SHP77 treated with DMSO at 0.1 percent for 48 hours (cell line): Measurements from ENCODE around the gene GRIK4.
"Not testable (repeated sequence)": the region's sequence is repeated elsewhere in the genome, so short reads cannot be mapped to it uniquely, and the experiment has no call there.

ENCODE experiments used
- DNase-seq: peaks from one replicate; lab custom pipeline; 2025; lab: John Stamatoyannopoulos, UW

The GRIK4 gene

DNA sequence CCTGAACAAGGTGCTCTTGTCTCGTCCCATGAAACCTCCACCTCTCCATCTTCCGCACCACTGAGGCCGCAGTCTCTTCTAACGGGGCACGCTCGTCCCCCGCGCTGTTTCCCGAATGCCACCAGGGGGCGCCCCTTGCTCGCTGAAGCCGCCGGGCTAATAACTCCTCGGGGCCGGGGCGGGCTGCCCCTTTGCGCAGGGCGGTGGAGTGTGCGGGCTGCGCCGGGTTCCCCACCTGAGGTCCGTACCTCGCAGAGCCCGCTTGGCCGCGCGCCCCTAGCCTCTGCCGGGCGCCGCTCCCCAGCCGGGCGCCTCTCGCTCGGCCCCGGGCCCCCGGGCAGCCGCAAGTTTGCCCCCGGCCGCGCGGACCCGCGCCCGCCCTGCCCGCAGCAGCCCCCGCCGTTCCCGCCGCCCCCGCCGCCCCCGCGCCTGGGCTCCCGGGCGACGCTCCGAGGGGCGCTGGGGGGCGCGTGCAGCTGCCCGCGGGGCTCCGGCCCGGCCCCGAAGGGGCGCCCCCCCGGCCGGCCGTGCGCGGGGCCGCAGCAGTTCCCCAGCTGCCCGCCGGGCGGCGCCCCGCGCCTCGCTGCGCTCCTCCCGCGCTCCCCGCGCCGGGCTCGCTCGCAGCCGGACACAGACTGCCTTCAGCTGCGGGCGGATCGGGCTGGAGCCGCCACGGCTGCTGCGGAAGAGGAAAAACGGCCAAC is at the start of gene GRIK4:
TSS of gene GRIK4 (plus strand) at position 633 of the 704 bp plus-strand sequence. CDS start 148,571 bp downstream, outside the sequence.
- peak; percentile 7 for DNase-seq

DNA sequence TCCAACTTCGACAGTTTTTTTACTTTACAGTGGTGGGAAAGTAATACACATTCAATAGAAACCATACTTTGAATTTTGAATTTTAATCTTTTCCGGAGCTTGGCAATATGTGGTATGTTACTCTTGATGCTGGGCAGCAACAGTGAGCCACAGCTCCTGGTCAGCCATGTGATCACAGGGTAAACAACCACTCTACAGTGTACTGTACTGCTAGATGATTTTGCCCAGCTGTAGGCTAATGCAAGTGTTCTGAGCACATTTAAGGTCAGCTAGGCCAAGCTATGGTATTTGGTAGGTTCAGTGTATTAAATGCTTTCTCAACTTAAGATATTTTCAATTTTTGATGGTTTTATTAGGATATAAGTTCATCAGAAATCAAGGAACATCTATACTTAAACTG is 48.7 kb upstream of the GRIK4 start:
- no peak for DNase-seq

DNA sequence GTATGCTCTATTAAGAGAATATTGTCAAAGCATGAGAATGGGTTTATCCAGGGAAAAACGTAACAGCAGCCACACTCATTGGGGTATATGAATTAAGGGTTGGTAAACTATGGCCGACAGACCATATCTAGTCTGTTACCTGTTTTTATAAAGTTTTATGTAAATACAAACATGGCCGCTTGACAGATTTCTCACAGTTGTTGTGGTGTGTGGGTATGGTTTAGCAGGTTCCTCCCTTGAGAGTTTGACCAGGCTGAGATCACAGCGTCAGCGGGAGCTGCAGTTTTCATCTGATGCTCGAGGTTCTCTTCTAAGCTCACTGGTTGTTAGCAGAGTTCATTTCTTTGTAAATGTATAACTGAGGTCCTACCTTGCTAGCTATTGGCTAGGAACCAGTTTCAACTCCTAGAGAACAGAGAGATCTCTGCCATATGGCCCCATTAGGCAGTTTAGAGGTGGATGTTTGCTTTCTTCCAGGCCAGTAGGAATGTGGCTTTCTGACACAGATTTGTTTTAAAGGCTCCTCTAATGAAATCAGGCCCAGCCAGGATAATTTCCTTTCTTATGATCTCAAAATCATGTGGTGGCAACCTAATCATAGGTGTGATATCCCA is 45.5 kb upstream of the GRIK4 start:
- no peak for DNase-seq

GRCh38 chr11:120467627-120468026 is 43.9 kb upstream of the GRIK4 start:
- no peak for DNase-seq

DNA sequence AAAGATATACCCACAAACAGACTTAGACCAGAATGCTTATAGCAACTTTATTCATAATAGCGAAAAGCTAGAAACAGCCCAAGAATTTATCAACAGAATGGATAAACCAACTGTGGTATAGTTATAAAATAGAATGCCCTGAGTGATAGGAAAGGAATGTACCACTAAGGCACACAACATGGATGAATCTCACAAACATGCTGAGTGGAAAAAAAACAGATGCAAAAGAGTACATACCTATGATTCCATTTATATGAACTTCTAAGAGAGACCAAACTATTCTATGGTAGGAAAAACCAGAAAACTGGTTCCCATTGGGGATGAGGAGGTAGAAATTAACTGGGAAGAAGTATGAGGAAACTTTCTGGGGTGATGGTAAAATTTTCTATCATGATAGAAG is 40.4 kb upstream of the GRIK4 start:
- no peak for DNase-seq

DNA sequence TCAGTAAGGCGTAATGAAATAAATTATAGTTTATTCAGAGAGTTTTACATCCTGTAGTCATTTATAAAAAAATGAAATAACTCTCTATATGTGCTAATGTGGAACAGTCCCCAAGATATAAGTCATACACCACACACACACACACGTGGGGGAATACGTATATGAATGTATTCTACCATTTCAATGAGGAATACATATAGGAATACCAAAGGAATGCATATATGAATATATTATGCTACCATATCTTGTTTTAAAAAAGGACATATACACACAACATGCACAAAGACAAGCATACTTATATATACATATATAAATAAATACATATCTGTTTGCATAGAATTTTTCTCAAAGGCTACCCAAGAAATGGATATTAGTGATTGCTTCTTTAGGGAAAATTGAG is 39.6 kb upstream of the GRIK4 start:
- no peak for DNase-seq

DNA sequence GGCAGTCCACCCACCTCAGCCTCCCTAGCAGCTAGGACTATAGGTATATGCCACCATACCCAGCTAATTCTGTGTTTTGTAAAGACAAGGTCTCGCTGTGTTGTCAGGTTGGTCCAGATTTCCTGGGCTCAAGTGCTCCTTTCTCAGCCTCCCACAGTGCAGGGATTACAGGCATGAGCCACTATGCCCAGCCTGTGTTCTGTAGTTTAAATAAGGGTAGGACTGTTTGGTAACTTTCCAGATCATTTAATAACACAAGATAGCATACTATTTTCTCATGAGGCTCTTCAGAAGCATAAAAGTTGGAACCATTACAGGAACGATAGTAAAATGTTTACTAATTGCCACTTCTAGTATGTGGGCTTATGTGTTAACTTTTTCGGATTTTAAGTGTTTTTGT is 38.0 kb upstream of the GRIK4 start:
- no peak for DNase-seq

- no peak for DNase-seq
These were observed 29.4 kb upstream of the GRIK4 start for GRCh38 chr11:120482149-120482548.

DNA sequence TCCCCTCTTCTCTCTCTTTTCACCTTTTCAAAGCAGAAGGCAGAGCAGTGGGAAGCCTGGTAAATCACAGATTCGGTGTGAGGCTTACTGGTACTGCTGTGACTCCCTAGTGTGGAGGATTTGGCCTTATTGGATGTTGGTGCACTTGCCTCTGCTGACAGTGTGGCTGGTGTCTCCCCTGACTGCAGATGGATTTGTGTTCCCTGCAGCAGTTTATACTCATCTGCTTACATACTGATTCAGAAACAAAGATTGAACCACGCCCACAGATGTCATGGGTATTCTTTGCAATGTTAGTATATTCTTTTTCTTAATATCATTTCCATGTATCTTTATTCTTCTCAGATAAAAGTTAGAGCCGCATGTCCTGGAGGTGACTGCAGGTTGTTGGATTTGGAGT is 26.8 kb upstream of the GRIK4 start:
- no peak for DNase-seq

- DNase-seq, result no peak
These were observed 25.4 kb upstream of the GRIK4 start for GRCh38 chr11:120486138-120486537.

DNA sequence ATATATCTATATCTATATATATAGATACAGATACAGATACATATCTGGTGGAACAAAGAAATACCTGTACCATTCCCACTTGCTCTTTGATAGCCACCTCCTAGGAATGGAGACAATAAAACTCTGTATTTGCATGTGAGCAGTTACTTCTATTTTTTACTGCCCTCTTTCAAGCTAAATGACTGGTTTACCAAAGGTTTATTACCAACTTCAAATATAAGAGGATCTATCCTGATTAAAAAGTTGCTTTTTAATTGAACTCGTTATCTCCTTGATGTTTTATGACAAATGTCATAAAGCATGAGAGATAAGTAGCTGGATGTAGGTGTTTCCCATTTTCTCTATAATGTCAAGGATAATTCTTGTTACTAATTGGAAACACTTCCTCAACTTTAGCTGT is 21.7 kb upstream of the GRIK4 start:
- no peak for DNase-seq

- no peak for DNase-seq
These were observed 19.1 kb upstream of the GRIK4 start for GRCh38 chr11:120492486-120492885.

DNA sequence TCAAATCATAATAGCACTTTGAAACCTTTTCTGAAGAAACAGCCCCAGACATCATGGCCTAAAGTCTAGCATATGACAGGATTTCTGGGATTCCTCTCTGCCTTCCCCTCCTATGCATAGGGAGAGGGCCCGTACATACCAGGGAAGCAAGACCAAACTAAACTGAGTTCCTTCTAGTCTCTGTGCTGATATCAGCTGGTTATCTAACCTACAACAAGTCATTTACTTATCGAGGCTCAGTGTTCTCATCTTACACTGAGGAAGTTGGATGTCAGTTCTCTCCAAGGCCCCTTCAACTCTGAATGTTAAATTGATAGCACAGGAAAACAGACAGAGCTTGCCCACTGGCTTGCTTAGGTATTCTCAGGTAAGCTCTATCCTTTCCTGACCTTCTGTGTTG is 17.0 kb upstream of the GRIK4 start:
- no peak for DNase-seq

GRCh38 chr11:120499088-120499487 is 12.5 kb upstream of the GRIK4 start:
- DNase-seq, result no peak

DNA sequence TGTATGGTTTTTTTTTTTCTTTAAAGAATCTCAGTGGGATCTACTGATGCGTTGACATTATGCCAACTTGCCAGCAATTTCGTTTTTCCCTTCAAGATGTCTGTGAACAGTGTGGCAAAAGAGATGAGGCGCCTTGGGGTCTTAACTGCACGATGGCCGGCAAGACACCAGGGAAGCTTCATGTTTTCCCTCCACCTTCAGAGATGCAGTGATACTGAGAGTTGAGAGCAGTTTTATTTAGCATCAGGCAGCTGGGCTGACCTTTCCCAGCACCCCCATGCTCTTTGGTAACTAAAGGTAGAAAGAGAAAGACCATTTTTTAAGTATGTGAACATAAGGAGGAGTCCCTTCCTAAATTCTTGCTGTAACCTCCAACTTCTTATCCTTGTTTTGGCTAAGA is 11.7 kb upstream of the GRIK4 start:
- DNase-seq, result no peak

DNA sequence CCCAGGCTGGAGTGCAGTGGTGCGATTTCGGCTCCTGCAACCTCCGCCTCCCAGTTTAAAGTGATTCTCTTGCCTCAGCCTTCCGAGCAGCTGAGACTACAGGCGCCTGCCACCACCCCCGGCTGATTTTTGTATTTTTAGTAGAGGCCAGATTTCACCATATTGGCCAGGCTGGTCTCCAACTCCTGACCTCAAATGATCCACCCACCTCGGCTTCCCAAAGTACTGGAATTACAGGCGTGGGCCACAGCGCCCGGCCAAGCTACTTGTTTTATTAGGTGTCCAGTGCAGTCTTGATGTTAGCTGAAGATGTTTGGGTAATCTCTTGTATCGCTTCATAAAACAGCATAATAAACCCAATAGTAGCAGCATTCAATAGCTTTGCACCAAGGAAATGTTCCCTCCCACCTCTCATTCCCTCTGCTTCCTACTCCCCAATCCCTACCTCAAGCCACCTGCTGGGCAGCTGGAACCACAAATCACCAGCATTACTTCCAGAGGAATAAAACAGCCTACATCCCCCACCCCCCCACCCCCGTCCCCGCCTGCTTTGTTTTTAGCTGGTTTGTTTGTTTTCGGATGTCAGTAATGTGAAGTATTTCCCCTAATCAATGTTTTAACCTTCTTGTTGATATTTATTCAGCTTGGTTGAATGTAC is 11.0 kb upstream of the GRIK4 start:
- peak; percentile 28 for DNase-seq

DNA sequence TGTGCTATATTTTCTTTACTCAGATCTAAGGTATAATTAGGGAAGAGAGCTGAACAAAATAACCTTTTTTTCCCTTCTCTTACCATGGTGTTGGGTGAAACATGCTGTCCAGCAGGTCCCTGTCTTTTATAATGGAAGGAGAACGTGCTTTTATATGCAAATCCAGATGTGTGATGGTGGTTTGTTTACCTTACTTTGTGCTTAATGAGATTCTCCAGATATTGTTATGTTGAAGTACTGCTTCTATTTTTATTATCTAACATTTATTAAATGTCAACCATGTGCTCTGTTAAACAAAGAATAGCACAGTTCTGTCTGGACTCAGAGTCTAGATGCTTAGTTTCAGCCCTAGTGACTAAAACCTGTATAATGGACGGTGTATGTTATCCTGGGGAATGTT is 10.1 kb upstream of the GRIK4 start:
- no peak for DNase-seq

DNA sequence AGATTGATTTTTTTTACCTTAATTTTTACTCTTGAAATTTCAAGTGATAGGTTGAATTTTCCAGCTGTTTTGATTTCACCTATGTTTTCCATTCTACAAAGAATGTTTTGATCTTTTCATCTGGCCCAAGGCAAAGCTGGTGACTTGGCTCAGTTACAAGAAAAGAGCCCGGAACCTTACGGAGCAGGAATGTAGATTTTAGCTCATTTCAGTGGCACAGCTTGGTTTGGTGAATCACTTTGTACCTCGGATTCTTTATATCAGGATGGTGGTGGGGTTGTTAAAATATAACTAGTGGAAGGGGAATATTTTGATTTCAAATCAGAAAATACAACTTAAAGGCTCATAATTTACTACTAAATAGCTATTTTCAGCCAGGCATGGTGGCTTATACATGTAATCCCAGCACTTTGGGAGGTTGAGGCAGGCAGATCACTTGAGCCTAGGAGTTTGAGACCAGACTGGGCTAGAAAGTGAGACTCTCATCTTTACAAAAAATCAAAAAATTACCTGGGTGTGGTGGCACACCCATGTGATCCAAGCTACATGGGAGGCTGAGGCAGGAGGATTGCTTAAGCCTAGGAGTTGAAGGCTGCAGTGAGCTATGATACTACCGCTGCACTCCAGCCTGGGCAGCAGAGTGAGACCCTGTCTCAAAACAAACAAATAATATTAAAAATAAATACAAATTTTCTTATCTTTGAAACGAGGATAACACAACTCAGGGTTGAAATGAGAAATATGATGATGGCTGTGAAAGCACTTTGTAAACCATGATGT is 9.4 kb upstream of the GRIK4 start:
- no peak for DNase-seq

GRCh38 chr11:120503529-120503928 is 8.0 kb upstream of the GRIK4 start:
- not testable (repeated sequence) for DNase-seq

- no peak for DNase-seq
These were observed 5.6 kb upstream of the GRIK4 start for GRCh38 chr11:120505801-120506425.

DNA sequence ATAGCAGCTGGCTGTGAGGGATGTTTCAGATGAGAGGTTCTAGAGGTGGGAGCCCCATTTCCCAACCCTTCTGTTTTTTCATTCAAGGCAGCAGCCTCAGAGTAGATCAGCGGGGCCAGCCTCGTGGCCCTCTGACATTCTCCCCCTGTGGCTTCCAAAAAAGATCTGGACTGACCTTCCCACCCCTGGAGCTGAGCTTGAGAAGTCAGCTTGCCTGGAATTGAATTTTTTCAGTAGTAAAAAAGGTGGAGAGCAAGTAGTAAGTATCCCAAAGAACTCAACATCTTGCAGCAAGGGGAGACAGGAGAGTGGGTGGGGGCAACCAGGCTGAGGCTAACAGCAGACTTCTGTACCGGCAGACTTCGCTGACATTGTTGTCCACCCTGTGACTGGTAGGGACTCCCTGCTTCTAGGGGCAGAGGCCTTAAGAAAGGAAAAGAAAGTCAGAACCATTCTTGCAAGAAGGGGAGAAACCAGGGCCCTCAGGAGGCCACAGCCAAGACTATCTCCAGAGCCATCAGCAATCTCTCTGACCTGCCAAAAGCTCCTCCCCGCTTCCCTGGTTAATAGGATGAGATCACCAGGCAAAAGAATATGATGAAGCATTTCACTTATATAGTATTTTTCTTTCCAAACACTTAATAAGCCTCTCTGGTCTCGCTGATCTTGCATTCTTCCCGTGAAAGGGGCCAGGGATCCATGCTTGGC is 2.0 kb upstream of the GRIK4 start:
- no peak for DNase-seq
